Measurements from ENCODE around the gene ARL6IP5.
A peak's percentile ranks its signal among the peaks of the same experiment; 100 is the strongest.

Gene ARL6IP5

GRCh38 chr3:69116897-69117296 is 32.2 kb downstream of the ARL6IP5 start:
- DNase-seq (ENCODE audit: insufficient read length, low spot score) (no peak), FAIRE-seq (no peak)
- no peak for TF ChIP-seq CTCF (IDR thresholded peaks at IDR 0.05; ENCODE audit: insufficient read depth, missing control alignments)

GRCh38 chr3:69118555-69118954 is 33.8 kb downstream of the ARL6IP5 start:
- no peak for FAIRE-seq
- no peak for DNase-seq (ENCODE audit: insufficient read length, low spot score)
- TF ChIP-seq CTCF (IDR thresholded peaks at IDR 0.05; ENCODE audit: insufficient read depth, missing control alignments): no peak

GRCh38 chr3:69119138-69119537 is 34.4 kb downstream of the ARL6IP5 start:
- TF ChIP-seq CTCF (IDR thresholded peaks at IDR 0.05; ENCODE audit: insufficient read depth, missing control alignments): no peak
- DNase-seq (ENCODE audit: insufficient read length, low spot score) (no peak), FAIRE-seq (no peak)

- FAIRE-seq: no peak
- no peak for TF ChIP-seq CTCF (IDR thresholded peaks at IDR 0.05; ENCODE audit: insufficient read depth, missing control alignments)
- no peak for DNase-seq (ENCODE audit: insufficient read length, low spot score)
Observed at GRCh38 chr3:69119681-69120080, 34.9 kb downstream of the ARL6IP5 start.

- FAIRE-seq (peak; percentile 94), DNase-seq (ENCODE audit: insufficient read length, low spot score) (peak; percentile 16)
- TF ChIP-seq CTCF (IDR thresholded peaks at IDR 0.05; ENCODE audit: insufficient read depth, missing control alignments): peak; percentile 92
Observed at GRCh38 chr3:69120879-69121464, 36.2 kb downstream of the ARL6IP5 start.

GRCh38 chr3:69121513-69121912 is 36.8 kb downstream of the ARL6IP5 start:
- no peak for FAIRE-seq

More at GRCh38 chr3:69121513-69121912, 36.8 kb downstream of the ARL6IP5 start:
- no peak for TF ChIP-seq CTCF (IDR thresholded peaks at IDR 0.05; ENCODE audit: insufficient read depth, missing control alignments)
- DNase-seq (ENCODE audit: insufficient read length, low spot score): no peak
